Epithelial cell of proximal tubule (primary cell): ENCODE measurements around the gene SETD4. TPM values are rescaled to one million over a fixed set of nuclear protein-coding genes. Genes with fewer than 3 reads are reported as not detected.
A peak's percentile ranks its signal among the peaks of the same experiment; 100 is the strongest.

ENCODE experiments used
- DNase-seq: peaks from one replicate; pipeline ENCODE4 v3.0.0-alpha.2; 2011; ENCODE audit warnings: low read depth
- H3K4me3 ChIP-seq: 2 replicates; pipeline ENCODE4 v1.5.1; 2011; ENCODE audit warnings: low read depth, mild to moderate bottlenecking, low read length
- CTCF ChIP-seq: conservative IDR thresholded peaks from 2 replicates; pipeline ENCODE4 v1.5.1; 2012; ENCODE audit warnings: low read depth, mild to moderate bottlenecking, low read length
- total RNA-seq: library from RNA; depleted of rRNA; stranded (reverse); fragments of >200 nt; gene quantifications from 2 replicates; pipeline ENCODE4 v1.2.3, GENCODE V29; 2015

The SETD4 gene
- total RNA-seq, 1 donor from 2014 or later = 36.2 TPM

- H3K4me3 ChIP-seq = peak overlapping the region; percentile 97
These were observed 10.7 kb upstream of the SETD4 start for GRCh38 chr21:36070999-36071398.

GRCh38 chr21:36069713-36070583 lies 9.6 kb upstream of the SETD4 start, which contains the start of gene CBR1:
Gene CBR1, plus strand, starts transcription at chr21:36070024. Its CDS starts 92 bp downstream, at chr21:36070116.
- DNase-seq = peak; percentile 46
- TF ChIP-seq CTCF = no peak
- peak within 1 kb of the TSS; percentile 97 for H3K4me3 ChIP-seq

More at GRCh38 chr21:36070999-36071398, 10.7 kb upstream of the SETD4 start:
- no peak for TF ChIP-seq CTCF
- DNase-seq = no peak

- TF ChIP-seq CTCF = no peak
- H3K4me3 ChIP-seq = no peak overlapping the region
- DNase-seq = no peak
These were observed 8.5 kb upstream of the SETD4 start for GRCh38 chr21:36068748-36069398.

GRCh38 chr21:36065497-36066036 lies 5.2 kb upstream of the SETD4 start:
- no peak for DNase-seq
- TF ChIP-seq CTCF = no peak

GRCh38 chr21:36064085-36064460 lies 3.7 kb upstream of the SETD4 start:
- H3K4me3 ChIP-seq = no peak overlapping the region
- no peak for DNase-seq
- TF ChIP-seq CTCF = no peak

More at GRCh38 chr21:36065497-36066036, 5.2 kb upstream of the SETD4 start:
- H3K4me3 ChIP-seq = no peak overlapping the region

GRCh38 chr21:36063375-36064084 lies 3.2 kb upstream of the SETD4 start:
- DNase-seq = no peak
- TF ChIP-seq CTCF = no peak
- no peak overlapping the region for H3K4me3 ChIP-seq
